Neural progenitor cell (in vitro differentiated cells): ENCODE results near the gene UBXN6. TPM values are rescaled to one million over a fixed set of nuclear protein-coding genes. Genes with fewer than 3 reads are reported as not detected.

Source experiments
- DNase-seq: peaks from one replicate; pipeline ENCODE4 v3.0.0-alpha.2; 2016; ENCODE audit warnings: low spot score
- H2AFZ ChIP-seq: fragments of 200-600 bp; sonication (generic); replicated peaks from 2 replicates; pipeline ENCODE4 v1.6.1; 2016; ENCODE audit warnings: antibody characterized with exemption
- H3F3A ChIP-seq: fragments of 200-600 bp; sonication (generic); 2 replicates; pipeline ENCODE4 v1.6.1; 2016; ENCODE audit warnings: antibody characterized with exemption, low read depth
- H3K27ac ChIP-seq: fragments of 200-600 bp; sonication (generic); 2 replicates; pipeline ENCODE4 v1.5.1; 2016; ENCODE audit warnings: mild to moderate bottlenecking
- H3K27me3 ChIP-seq: fragments of 200-600 bp; sonication (generic); 2 replicates; pipeline ENCODE4 v1.6.1; 2016; ENCODE audit warnings: mild to moderate bottlenecking, moderate library complexity
- H3K36me3 ChIP-seq: fragments of 200-600 bp; sonication (generic); 2 replicates; pipeline ENCODE4 v1.5.1; 2016
- H3K4me1 ChIP-seq: fragments of 200-600 bp; sonication (generic); 2 replicates; pipeline ENCODE4 v1.6.1; 2016; ENCODE audit warnings: mixed run types
- H3K4me2 ChIP-seq: fragments of 200-600 bp; sonication (generic); 2 replicates; pipeline ENCODE4 v1.6.1; 2016
- H3K4me3 ChIP-seq: fragments of 200-600 bp; sonication (generic); 2 replicates; pipeline ENCODE4 v1.5.1; 2016
- H3K79me2 ChIP-seq: fragments of 200-600 bp; sonication (generic); 2 replicates; pipeline ENCODE4 v1.6.1; 2016; ENCODE audit warnings: low read depth
- H3K9ac ChIP-seq: fragments of 200-600 bp; sonication (generic); 2 replicates; pipeline ENCODE4 v1.6.1; 2016
- H3K9me3 ChIP-seq: fragments of 200-600 bp; sonication (generic); 2 replicates; pipeline ENCODE4 v1.5.1; 2016; ENCODE audit warnings: low read depth
- H4K20me1 ChIP-seq: fragments of 200-600 bp; sonication (generic); 2 replicates; pipeline ENCODE4 v1.6.1; 2016; ENCODE audit warnings: low read depth
- H3K27ac Mint-ChIP-seq: 3 replicates; pipeline ENCODE4 v1.8.0; 2021; ENCODE audit warnings: mixed read lengths
- H3K27me3 Mint-ChIP-seq: 2 replicates; pipeline ENCODE4 v1.8.0; 2022; ENCODE audit warnings: low read depth, mild to moderate bottlenecking, inconsistent platforms, moderate library complexity, mixed read lengths; ENCODE audit not compliant: insufficient read depth
- H3K36me3 Mint-ChIP-seq: 3 replicates; pipeline ENCODE4 v1.8.0; 2021; ENCODE audit warnings: mixed read lengths
- H3K4me1 Mint-ChIP-seq: 3 replicates; pipeline ENCODE4 v1.8.0; 2021; ENCODE audit warnings: mixed read lengths
- H3K4me3 Mint-ChIP-seq: 3 replicates; pipeline ENCODE4 v1.8.0; 2021; ENCODE audit warnings: mild to moderate bottlenecking, moderate library complexity, mixed read lengths
- H3K9me3 Mint-ChIP-seq: 3 replicates; pipeline ENCODE4 v1.8.0; 2020; ENCODE audit warnings: mixed read lengths
- EZH2 ChIP-seq: fragments of 200-600 bp; sonication (generic); IDR thresholded peaks from 2 replicates; pipeline ENCODE4 v1.6.1; 2017; ENCODE audit warnings: antibody characterized with exemption, mild to moderate bottlenecking, moderate library complexity
- EZH2phosphoT487 ChIP-seq: fragments of 200-600 bp; sonication (generic); IDR thresholded peaks from 2 replicates; pipeline ENCODE4 v1.6.1; 2017; ENCODE audit warnings: antibody characterized with exemption
- total RNA-seq: library from RNA; depleted of rRNA; stranded (reverse); fragments of >200 nt; gene quantifications from 2 replicates; pipeline ENCODE4 v1.2.3, GENCODE V29; 2015; ENCODE audit warnings: low replicate concordance
- TF ChIP-seq, protein P1 (sequence below): fragments of 200-600 bp; sonication (generic); IDR thresholded peaks from 2 replicates; pipeline ENCODE4 v1.5.1; 2017; ENCODE audit warnings: antibody characterized with exemption, mild to moderate bottlenecking

Gene UBXN6
- total RNA-seq, 1 donor from 2014 or later = 24.9 TPM

DNA sequence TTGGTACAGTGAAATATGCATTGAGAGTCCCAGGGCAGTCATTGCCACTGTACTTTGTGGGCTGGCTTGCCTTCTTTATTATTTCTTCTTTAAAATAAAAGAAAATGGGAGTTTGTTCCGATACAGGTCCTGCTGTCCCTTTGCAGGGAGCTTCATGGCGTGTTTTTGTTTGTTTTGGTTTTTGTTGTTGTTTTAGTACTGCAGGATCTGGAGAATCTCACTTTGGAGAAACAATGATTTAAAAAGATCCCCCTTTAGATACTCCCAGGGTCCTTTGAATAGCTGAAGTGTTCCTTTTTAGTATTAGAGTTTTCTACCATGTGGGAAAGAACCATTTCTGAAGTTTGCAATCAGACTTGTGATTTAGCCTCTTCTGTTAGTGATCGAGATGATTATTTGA is 44.0 kb downstream of the UBXN6 start:
- no peak overlapping the region for H3K9ac ChIP-seq
- H3K79me2 ChIP-seq = peaks cover 97% of the 10 kb centered on the region
- no peak overlapping the region for H2AFZ ChIP-seq
- no peak overlapping the region for H3K4me3 ChIP-seq
- H3K4me1 Mint-ChIP-seq = peaks cover 37% of the 10 kb centered on the region
- DNase-seq = no peak
- peak overlapping the region; percentile 83 for H3K4me2 ChIP-seq
- peak overlapping the region; percentile 98 for H3K27ac ChIP-seq
- no peaks in the 10 kb centered on the region for H3K9me3 Mint-ChIP-seq
- H3K4me3 Mint-ChIP-seq = no peak overlapping the region
- H3K27me3 ChIP-seq = no peaks in the 10 kb centered on the region
- H3K9me3 ChIP-seq = no peaks in the 10 kb centered on the region
- H3K4me1 ChIP-seq = peaks cover 39% of the 10 kb centered on the region
- H3K27me3 Mint-ChIP-seq = peaks cover 2% of the 10 kb centered on the region
- H3F3A ChIP-seq = peaks cover 70% of the 10 kb centered on the region
- TF ChIP-seq EZH2 (no peak), EZH2phosphoT487 (no peak)
- TF ChIP-seq, protein P1, sequence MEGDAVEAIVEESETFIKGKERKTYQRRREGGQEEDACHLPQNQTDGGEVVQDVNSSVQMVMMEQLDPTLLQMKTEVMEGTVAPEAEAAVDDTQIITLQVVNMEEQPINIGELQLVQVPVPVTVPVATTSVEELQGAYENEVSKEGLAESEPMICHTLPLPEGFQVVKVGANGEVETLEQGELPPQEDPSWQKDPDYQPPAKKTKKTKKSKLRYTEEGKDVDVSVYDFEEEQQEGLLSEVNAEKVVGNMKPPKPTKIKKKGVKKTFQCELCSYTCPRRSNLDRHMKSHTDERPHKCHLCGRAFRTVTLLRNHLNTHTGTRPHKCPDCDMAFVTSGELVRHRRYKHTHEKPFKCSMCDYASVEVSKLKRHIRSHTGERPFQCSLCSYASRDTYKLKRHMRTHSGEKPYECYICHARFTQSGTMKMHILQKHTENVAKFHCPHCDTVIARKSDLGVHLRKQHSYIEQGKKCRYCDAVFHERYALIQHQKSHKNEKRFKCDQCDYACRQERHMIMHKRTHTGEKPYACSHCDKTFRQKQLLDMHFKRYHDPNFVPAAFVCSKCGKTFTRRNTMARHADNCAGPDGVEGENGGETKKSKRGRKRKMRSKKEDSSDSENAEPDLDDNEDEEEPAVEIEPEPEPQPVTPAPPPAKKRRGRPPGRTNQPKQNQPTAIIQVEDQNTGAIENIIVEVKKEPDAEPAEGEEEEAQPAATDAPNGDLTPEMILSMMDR = no peak
- H4K20me1 ChIP-seq = peaks cover 92% of the 10 kb centered on the region
- H3K36me3 ChIP-seq = no peaks in the 10 kb centered on the region
- H3K36me3 Mint-ChIP-seq = peaks cover 32% of the 10 kb centered on the region
- no peak overlapping the region for H3K27ac Mint-ChIP-seq

- no peak overlapping the region for H3K4me3 ChIP-seq
- no peak overlapping the region for H2AFZ ChIP-seq
- Mint-ChIP-seq H3K4me1 (peaks cover 28% of the 10 kb centered on the region), H3K9me3 (no peaks in the 10 kb centered on the region), H3K36me3 (peaks cover 39% of the 10 kb centered on the region), H3K27me3 (peaks cover 2% of the 10 kb centered on the region), H3K4me3 (no peak overlapping the region), H3K27ac (no peak overlapping the region)
- no peak overlapping the region for H3K9ac ChIP-seq
- H3K4me2 ChIP-seq = no peak overlapping the region
- H3K36me3 ChIP-seq = no peaks in the 10 kb centered on the region
- DNase-seq = no peak
- H3K79me2 ChIP-seq = peaks cover 99% of the 10 kb centered on the region
- no peak for TF ChIP-seq EZH2phosphoT487
- no peak for TF ChIP-seq EZH2
- TF ChIP-seq, protein P1 = no peak
- peaks cover 93% of the 10 kb centered on the region for H4K20me1 ChIP-seq
- no peaks in the 10 kb centered on the region for H3K9me3 ChIP-seq
- H3F3A ChIP-seq = peaks cover 68% of the 10 kb centered on the region
- H3K27ac ChIP-seq = no peak overlapping the region
- H3K4me1 ChIP-seq = peaks cover 25% of the 10 kb centered on the region
- H3K27me3 ChIP-seq = no peaks in the 10 kb centered on the region
These were observed 48.3 kb downstream of the UBXN6 start for GRCh38 chr19:4409123-4409933.

- H3K27ac ChIP-seq = no peak overlapping the region
- peaks cover 2% of the 10 kb centered on the region for H3K27me3 Mint-ChIP-seq
- H3K27ac Mint-ChIP-seq = no peak overlapping the region
- no peak overlapping the region for H3K4me3 Mint-ChIP-seq
- no peak overlapping the region for H2AFZ ChIP-seq
- no peak overlapping the region for H3K4me2 ChIP-seq
- no peaks in the 10 kb centered on the region for H3K27me3 ChIP-seq
- TF ChIP-seq EZH2phosphoT487 (no peak), EZH2 (no peak)
- TF ChIP-seq, protein P1 = no peak
- DNase-seq = no peak
- no peak overlapping the region for H3K9ac ChIP-seq
- no peaks in the 10 kb centered on the region for H3K36me3 ChIP-seq
- peaks cover 48% of the 10 kb centered on the region for H3F3A ChIP-seq
- peaks cover 81% of the 10 kb centered on the region for H4K20me1 ChIP-seq
- peaks cover 34% of the 10 kb centered on the region for H3K4me1 Mint-ChIP-seq
- H3K9me3 ChIP-seq = no peaks in the 10 kb centered on the region
- no peaks in the 10 kb centered on the region for H3K9me3 Mint-ChIP-seq
- H3K4me1 ChIP-seq = peaks cover 28% of the 10 kb centered on the region
- H3K79me2 ChIP-seq = peaks cover 91% of the 10 kb centered on the region
- H3K36me3 Mint-ChIP-seq = peaks cover 32% of the 10 kb centered on the region
- H3K4me3 ChIP-seq = no peak overlapping the region
These were observed 51.0 kb downstream of the UBXN6 start for GRCh38 chr19:4406626-4407025.
